DMS53 treated with DMSO at 0.1 percent for 48 hours (cell line): ENCODE measurements around the gene POLR2B.
"Not testable (repeated sequence)": the region's sequence is repeated elsewhere in the genome, so short reads cannot be mapped to it uniquely, and the experiment has no call there.

Source experiments
- DNase-seq: peaks from one replicate; lab custom pipeline; 2025; ENCODE audit not compliant: unreplicated experiment; lab: John Stamatoyannopoulos, UW

POLR2B gene

GRCh38 chr4:57051095-57051494 lies 72.4 kb downstream of the POLR2B start:
- no peak for DNase-seq

GRCh38 chr4:57051524-57051923 lies 72.8 kb downstream of the POLR2B start:
- no peak for DNase-seq

- DNase-seq = no peak
Observed at GRCh38 chr4:57053508-57053907, 74.8 kb downstream of the POLR2B start.

GRCh38 chr4:57055886-57056285 lies 77.2 kb downstream of the POLR2B start:
- no peak for DNase-seq

GRCh38 chr4:57059890-57060716 lies 81.4 kb downstream of the POLR2B start:
- DNase-seq = no peak

DNA sequence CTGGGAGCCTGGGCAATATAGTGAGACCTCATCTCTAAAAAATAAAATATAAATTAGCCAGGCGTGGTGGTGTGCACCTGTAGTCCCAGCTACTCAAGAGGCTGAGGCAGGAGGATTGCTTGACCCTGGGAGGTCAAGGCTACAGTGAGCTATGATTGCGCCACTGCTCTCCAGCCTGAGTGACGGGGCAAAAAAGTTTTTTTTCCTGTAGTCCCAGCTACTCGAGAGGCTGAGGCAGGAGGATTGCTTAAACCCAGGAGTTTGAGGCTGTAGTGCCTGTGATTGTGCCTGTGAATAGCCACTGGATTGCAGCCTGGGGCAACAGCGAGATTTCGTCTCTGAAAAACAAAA lies 82.0 kb downstream of the POLR2B start:
- not testable (repeated sequence) for DNase-seq

GRCh38 chr4:57061395-57061794 lies 82.7 kb downstream of the POLR2B start:
- DNase-seq = no peak

DNA sequence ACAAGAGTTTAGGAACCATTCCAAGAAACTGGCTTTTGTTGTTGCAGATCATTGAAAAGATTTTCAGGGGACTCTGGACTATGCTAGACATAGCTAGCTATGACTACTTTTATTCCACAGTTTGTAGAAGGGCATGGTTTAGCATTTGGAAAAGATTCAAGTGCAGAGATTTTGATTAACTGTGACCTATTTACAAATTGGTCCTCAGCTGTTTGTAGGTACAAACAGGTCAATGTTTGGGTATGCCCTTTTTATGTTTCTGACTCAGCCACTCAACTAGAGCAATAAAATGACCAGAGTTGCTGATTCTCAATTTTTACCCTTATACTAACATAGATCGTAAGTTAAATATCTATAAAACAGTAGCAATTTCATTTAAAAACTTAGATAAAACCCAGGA lies 84.8 kb downstream of the POLR2B start:
- no peak for DNase-seq

DNA sequence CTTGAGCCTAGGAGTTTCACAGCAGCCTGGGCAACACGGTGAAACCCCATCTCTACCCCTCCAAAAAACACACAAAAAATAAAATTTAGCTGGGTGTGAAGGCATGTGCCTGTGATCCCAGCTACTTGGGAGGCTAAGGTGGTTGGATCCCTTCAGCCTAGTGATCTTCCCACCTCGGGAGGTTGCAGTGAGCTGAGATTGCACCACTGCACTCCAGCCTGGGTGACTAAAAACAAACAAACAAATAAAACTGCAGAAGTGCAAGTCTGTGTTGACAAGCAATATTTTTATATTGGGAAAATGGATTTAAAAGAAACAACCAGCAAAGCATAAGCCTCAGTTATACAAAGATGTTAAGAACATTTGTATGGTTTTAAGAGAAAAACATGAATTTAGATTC lies 85.4 kb downstream of the POLR2B start:
- DNase-seq = no peak

DNA sequence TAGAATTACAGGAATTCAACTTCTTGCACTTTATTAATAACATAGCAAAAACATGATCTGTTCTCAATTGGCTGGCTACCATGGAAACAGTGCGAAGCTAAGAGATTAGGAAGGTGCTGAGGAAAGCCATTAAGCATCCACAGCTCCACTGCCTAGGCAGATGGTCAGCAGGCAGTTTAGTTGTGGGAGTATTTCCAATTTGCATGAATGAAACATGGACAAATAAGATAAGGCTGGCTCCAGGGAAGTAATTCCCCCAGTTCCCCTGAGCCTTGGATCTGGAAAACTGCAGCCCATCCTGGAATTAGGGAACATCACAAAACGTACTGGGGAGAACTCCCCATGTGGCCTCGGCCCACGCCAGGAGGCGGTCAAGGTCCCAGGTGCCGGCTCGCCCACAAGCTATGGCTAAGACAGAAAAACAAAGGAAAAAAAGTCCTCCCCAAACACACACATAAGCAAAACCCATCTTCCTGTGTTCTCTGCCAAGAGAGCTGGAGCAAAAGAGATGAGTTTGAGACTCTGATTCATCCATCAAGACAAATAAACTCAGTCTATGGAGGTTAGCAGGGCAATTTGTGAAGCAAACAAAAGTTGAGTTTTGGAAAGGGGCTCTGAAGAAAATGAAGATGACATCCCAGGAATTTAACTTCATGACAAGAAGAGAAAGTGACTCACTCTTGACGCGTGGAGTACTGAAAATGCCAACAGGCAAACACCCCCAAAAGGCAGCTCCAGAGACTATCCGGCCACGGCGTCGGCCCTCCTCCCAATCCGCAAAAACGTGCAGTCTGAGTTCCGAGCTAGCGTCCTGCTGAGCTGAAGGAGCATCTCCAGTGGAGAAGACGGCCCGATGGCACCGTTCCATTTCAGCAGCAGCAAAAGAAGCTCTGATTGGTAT lies 86.4 kb downstream of the POLR2B start:
- no peak for DNase-seq

DNA sequence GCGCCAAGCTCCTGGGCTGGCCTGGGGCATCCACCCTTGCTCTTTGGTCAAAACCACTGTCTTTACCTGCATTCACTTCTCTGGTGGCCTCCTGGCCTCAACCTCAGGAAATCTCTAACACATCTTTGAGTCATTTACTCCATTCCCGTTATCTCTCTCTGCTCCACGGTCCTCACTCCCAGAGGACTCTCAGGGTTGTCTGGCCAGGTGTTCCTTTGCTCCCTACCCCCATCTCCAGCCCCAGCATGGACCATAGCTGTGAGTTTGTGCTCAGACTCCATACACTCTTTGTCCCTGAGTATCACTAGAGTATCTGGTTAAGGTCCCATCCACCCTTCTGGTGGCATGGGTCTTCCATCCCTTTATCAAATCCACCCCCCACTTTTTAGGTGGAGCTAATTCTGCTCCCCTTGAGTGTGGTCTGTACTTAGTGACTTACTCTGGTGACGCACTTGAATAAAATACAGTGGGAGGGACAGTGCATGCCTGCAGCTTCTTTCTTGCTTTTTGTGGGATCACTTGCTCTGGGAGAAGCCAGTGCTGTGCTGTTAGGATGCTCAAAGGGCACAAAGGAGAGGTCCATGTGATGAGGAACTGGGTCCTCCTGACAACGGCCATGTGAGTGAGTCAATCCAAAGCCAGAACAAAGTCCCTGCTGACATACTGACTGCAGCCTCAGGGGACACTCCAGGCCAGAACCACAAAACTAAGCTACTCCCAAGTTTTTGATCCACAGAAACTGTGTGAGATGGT lies 87.2 kb downstream of the POLR2B start:
- DNase-seq = no peak

DNA sequence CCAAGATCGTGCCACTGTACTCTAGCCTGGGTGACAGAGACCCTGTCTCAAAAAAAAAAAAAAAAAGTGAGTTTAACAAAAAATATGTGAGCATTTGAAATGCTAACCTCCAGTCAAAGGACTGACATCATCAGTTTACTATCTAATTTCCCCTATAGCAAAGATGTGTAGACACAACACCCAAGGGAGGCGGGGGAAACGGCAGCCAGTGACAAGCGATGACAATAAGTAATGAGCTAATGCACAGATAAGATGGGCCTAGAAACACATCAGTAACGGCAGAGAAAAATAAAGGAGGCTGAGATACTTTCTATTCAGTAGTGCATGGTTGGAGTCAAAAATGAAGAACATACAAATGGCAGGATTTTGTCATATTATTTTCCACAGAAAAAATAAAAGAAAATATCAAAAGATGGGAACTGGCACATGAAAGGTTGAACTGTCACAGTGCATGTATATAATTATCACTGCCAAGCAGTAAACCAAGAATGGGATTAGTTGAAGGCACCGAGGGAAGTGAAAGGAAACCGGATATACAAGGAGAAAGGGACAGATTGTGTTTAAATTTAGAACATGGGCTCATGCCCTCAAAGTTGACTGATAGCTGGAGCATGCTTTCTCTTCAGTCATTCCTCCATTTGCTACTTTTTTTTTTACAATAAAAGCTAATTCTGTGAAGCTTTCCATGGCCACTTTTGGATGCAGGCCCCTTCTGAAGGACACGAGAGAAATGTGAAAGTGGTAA lies 89.7 kb downstream of the POLR2B start:
- DNase-seq = no peak

DNA sequence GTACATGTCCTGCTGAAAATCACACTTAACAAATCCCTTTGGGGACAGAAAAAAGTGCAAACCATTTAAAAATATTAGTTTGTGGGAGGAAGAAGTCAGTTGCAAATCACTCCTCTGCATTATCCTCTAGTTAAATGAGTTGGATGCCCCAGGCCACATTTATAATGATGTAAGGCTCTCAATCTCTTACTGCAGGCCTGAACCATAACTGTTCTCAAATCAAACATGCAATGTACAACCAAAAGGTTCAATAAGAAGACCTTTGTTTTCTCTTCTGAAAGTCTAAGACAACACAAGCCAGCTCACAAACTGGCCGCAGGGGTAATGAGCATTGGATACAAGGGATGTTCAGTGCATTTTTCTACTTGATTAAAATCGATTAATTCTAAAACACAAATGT lies 91.8 kb downstream of the POLR2B start:
- DNase-seq = no peak

DNA sequence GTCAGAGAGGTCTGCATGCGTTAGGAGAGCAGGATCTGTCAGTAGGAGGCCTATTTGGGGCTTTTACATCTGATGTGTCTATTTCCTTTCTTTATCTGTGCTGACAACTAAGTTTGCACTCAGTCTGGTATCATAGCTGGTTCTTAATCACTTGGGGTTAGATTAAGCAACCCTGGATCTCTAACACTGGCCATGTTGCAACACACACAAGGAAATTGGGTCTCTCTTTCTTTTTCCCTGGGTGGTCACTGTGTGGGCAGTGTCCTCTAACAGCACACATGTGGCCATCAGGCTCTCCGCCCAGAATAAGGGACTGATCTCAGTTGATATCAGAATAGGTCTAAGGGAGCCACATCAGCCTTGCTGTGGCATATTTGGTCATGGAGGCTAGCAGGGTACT lies 92.6 kb downstream of the POLR2B start:
- DNase-seq = no peak

DNA sequence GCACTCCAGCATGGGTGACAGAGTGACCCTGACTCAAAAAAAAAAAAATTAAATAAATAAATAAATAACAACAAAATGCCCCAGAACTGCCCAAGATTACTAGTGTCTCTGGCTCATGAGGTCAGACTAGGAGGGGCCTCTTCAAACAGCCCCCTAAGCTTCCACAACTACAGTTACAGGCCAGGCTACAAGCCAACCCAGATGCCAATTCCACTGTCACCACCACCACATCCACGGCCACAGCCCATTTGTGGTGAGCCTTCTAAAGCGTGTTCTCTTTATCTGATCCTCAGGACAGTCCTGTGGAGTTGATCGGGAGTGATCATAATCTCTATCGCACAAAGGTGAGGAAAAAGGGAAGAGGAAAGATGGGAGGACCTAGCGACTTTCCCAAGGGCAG lies 94.9 kb downstream of the POLR2B start:
- DNase-seq = no peak

DNA sequence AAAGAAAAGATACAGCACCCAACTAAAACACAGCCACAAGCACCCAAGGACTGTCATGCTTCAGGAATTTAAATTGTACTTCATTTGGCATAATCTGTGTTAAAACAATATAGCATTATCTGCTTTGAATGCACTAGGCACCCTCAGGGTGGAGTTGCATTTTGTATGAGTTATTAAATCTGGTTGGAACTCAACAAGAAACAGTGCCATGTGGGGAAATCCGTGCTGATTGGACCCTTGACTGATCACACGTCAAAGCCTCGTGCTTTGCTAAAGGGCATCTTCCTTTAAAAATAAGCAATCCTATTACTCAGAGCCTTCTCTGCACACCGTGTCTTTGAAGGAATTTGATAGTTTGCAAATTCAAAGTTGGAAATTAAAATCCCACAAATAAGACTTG lies 96.0 kb downstream of the POLR2B start:
- no peak for DNase-seq

DNA sequence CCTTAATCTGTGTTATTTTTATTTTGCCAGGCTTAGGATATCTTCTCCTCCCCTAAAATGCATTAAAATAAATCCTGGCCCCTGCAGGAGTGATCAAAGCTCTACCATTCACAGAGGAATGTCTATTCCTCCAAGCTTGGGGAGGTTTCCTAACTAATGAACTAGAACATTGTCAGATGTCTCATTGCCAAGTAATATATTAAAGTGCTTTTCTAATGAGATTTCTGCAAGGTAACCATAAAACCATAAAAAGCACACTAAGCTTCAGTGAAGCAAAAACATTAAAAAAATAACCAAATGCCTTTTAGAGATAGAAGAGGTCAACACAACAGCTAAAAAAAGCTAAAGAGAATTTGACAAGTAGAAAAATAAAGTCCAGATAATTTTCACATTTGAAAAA lies 96.7 kb downstream of the POLR2B start:
- DNase-seq = no peak

DNA sequence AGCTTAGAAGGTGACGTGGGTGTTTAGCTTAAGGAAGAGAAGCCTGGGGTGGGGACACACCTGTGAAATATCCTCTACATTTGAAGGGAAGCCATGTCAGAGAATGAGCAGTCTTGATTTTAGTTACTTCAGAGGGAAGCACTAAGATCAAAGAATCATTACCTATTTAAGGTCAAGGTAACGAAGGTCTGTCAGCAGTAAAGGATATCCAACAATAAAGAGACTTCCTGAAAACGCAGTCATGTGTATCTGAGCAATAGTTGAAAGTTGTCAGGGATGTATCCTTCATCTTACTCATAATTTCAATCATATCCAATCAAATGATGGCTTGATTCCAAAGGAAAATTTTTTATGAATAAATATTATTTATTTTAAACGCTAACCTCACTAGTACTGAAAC lies 98.0 kb downstream of the POLR2B start:
- no peak for DNase-seq

- no peak for DNase-seq
Observed at GRCh38 chr4:57077550-57078343, 99.1 kb downstream of the POLR2B start.
